Neural cell (in vitro differentiated cells): Measurements from ENCODE around the gene NANOS2. TPM values are rescaled to one million over a fixed set of nuclear protein-coding genes. Genes with fewer than 3 reads are reported as not detected.

Source experiments
- H2AFZ ChIP-seq: fragments of 200-600, 300-800 bp; sonication (generic), shearing (Covaris generic); 2 replicates; pipeline ENCODE4 v1.6.0; 2014; ENCODE audit warnings: low read depth, mild to moderate bottlenecking, antibody characterized with exemption, low read length, moderate library complexity
- H3F3A ChIP-seq: fragments of 200-600 bp; shearing (Covaris generic); 2 replicates; pipeline ENCODE4 v1.6.1; 2016; ENCODE audit warnings: mild to moderate bottlenecking, moderate library complexity, mixed read lengths, antibody characterized with exemption, low read length; ENCODE audit not compliant: insufficient read depth, poor library complexity, severe bottlenecking
- H3K27ac ChIP-seq: fragments of 200-600, 300-800 bp; sonication (generic), shearing (Covaris generic); 2 replicates; pipeline ENCODE4 v1.5.1; 2014; ENCODE audit warnings: mild to moderate bottlenecking, low read length, moderate library complexity
- H3K27me3 ChIP-seq: fragments of 300-800, 200-600 bp; sonication (generic), shearing (Covaris generic); 2 replicates; pipeline ENCODE4 v1.6.0; 2014; ENCODE audit warnings: mild to moderate bottlenecking, low read depth, low read length, moderate library complexity; ENCODE audit not compliant: insufficient read depth
- H3K36me3 ChIP-seq: fragments of 300-800, 200-600 bp; sonication (generic), shearing (Covaris generic); 2 replicates; pipeline ENCODE4 v1.5.1; 2014; ENCODE audit warnings: mild to moderate bottlenecking, antibody characterized with exemption, low read length, moderate library complexity; ENCODE audit not compliant: insufficient read depth
- H3K4me2 ChIP-seq: fragments of 300-800, 200-600 bp; sonication (generic), shearing (Covaris generic); 2 replicates; pipeline ENCODE4 v1.6.0; 2014; ENCODE audit warnings: mild to moderate bottlenecking, low read length
- H3K4me3 ChIP-seq: fragments of 300-800, 200-600 bp; sonication (generic), shearing (Covaris generic); 2 replicates; pipeline ENCODE4 v1.5.1; 2014; ENCODE audit warnings: mild to moderate bottlenecking, low read length, moderate library complexity
- H3K79me2 ChIP-seq: fragments of 200-600 bp; shearing (Covaris generic); replicated peaks from 2 replicates; pipeline ENCODE4 v1.6.0; 2014; ENCODE audit warnings: mild to moderate bottlenecking, low read length, moderate library complexity; ENCODE audit not compliant: insufficient read depth
- H3K9ac ChIP-seq: fragments of 300-800, 200-600 bp; sonication (generic), shearing (Covaris generic); 2 replicates; pipeline ENCODE4 v1.6.1; 2016; ENCODE audit warnings: mild to moderate bottlenecking, low read length, mixed read lengths
- H3K9me2 ChIP-seq: fragments of 200-600 bp; shearing (Covaris generic); 2 replicates; pipeline ENCODE4 v1.6.1; 2016; ENCODE audit warnings: mild to moderate bottlenecking, low read length, mixed read lengths; ENCODE audit not compliant: insufficient read depth
- H3K9me3 ChIP-seq: fragments of 200-600, 300-800 bp; sonication (generic), shearing (Covaris generic); 2 replicates; pipeline ENCODE4 v1.6.1; 2016; ENCODE audit warnings: mild to moderate bottlenecking, mixed run types, low read length, moderate library complexity, mixed read lengths
- H4K20me1 ChIP-seq: fragments of 200-600 bp; shearing (Covaris generic); 2 replicates; pipeline ENCODE4 v1.6.1; 2016; ENCODE audit warnings: mild to moderate bottlenecking, mixed run types; ENCODE audit not compliant: insufficient read depth
- CTCF ChIP-seq: fragments of 450-650 bp; IDR thresholded peaks from 2 replicates; pipeline ENCODE4 v1.5.1; 2014; ENCODE audit warnings: antibody characterized with exemption, mild to moderate bottlenecking, moderate library complexity; ENCODE audit not compliant: poor library complexity, severe bottlenecking
- EP300 ChIP-seq: fragments of 450-650 bp; conservative IDR thresholded peaks from 2 replicates; pipeline ENCODE4 v1.6.1; 2014; ENCODE audit warnings: antibody characterized with exemption, mild to moderate bottlenecking, moderate library complexity; ENCODE audit not compliant: poor library complexity, severe bottlenecking
- EZH2 ChIP-seq: fragments of 200-600, 300-800 bp; shearing (Covaris generic), sonication (generic); IDR thresholded peaks from 2 replicates; pipeline ENCODE4 v1.6.1; 2014; ENCODE audit warnings: antibody characterized with exemption, low read length, borderline replicate concordance, mild to moderate bottlenecking; ENCODE audit not compliant: insufficient read depth, poor library complexity, severe bottlenecking
- MXI1 ChIP-seq: fragments of 450-650 bp; conservative IDR thresholded peaks from 2 replicates; pipeline ENCODE4 v1.6.1; 2014; ENCODE audit warnings: antibody characterized with exemption, mild to moderate bottlenecking; ENCODE audit not compliant: poor library complexity, severe bottlenecking
- POLR2AphosphoS5 ChIP-seq: IDR thresholded peaks from 2 replicates; pipeline ENCODE4 v1.6.1; 2012
- RAD21 ChIP-seq: fragments of 450-650 bp; conservative IDR thresholded peaks from 2 replicates; pipeline ENCODE4 v1.6.1; 2014; ENCODE audit warnings: antibody characterized with exemption, mild to moderate bottlenecking, moderate library complexity
- REST ChIP-seq: IDR thresholded peaks from 2 replicates; pipeline ENCODE4 v1.6.1; 2012; ENCODE audit warnings: borderline replicate concordance
- SMC3 ChIP-seq: fragments of 450-650 bp; conservative IDR thresholded peaks from 2 replicates; pipeline ENCODE4 v1.6.1; 2014; ENCODE audit warnings: antibody characterized with exemption, mild to moderate bottlenecking, moderate library complexity; ENCODE audit not compliant: poor library complexity
- TAF1 ChIP-seq: IDR thresholded peaks from 2 replicates; pipeline ENCODE4 v1.6.1; 2012; ENCODE audit warnings: low read depth
- polyA plus RNA-seq: library from polyadenylated mRNA; depleted of rRNA; stranded (reverse); fragments of >200 nt; gene quantifications from 2 replicates; pipeline ENCODE4 v1.2.3, GENCODE V29; 2014

Gene NANOS2
- polyA plus RNA-seq, 1 donor from 2014 or later = 0.64 TPM

DNA sequence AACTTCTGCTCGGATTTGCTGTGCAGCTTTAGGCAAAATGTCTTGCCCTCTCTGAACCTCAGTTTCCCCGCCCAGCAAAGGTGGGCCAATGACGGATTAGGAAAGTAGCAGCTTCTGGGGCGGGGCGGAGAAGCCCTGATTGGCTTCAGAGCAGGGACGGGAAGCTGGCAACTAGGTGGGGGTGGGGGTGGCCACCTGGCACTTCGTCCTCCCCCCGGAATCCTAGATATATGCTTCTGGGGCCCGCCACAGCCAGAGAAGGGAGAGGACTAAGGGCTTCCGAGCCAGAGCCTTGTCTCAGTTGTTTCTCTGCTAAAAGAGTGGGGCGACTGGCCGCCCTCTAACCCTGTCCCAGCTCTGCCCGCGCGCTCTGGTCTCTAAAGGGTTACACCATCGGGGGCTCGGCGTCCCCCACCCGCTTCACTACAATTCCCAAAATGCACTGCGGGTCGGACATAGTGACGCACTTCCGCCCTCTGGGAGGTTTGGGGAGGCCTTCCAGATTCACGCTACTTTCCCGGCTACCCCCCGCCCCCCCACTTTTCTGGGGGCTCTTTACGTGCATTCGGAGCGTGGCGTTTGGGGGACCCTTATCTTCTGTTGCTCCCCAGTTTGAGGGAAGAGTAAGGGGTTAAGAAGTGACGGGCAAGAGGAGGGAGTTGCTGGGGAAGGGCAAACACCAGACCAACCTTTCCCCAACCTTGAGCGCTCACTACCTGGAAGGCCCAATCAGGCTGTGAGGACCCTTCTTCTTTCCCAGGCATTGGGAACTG is 28.0 kb downstream of the NANOS2 start:
- Histone ChIP-seq H3K27ac (peak overlapping the region; percentile 82), H3K36me3 (no peaks in the 10 kb centered on the region), H4K20me1 (peaks cover 10% of the 10 kb centered on the region), H3F3A (no peaks in the 10 kb centered on the region), H3K9ac (peak overlapping the region; percentile 82), H3K9me3 (no peaks in the 10 kb centered on the region), H3K4me2 (peak overlapping the region; percentile 82), H2AFZ (peak overlapping the region; percentile 76), H3K27me3 (no peaks in the 10 kb centered on the region), H3K9me2 (no peaks in the 10 kb centered on the region), H3K4me3 (peak overlapping the region; percentile 83), H3K79me2 (peaks cover 5% of the 10 kb centered on the region)
- TF ChIP-seq REST (peak; percentile 55), CTCF (no peak), EP300 (peak; percentile 30), TAF1 (peak; percentile 38), SMC3 (no peak), POLR2AphosphoS5 (peak; percentile 77), EZH2 (no peak), MXI1 (no peak), RAD21 (no peak)

- Histone ChIP-seq H3K4me2 (peak within 1 kb of the TSS; percentile 82), H3K9me3 (no peaks in the 10 kb centered on the region), H3K36me3 (no peaks in the 10 kb centered on the region), H3K79me2 (peaks cover 5% of the 10 kb centered on the region), H3K27ac (peak within 1 kb of the TSS; percentile 82), H3K9ac (peak within 1 kb of the TSS; percentile 82), H4K20me1 (peaks cover 10% of the 10 kb centered on the region), H3K9me2 (no peaks in the 10 kb centered on the region), H3F3A (no peaks in the 10 kb centered on the region), H2AFZ (peak within 1 kb of the TSS; percentile 76), H3K27me3 (no peaks in the 10 kb centered on the region), H3K4me3 (peak within 1 kb of the TSS; percentile 83)
- no peak for TF ChIP-seq RAD21
- no peak for TF ChIP-seq SMC3
- TF ChIP-seq EZH2 = no peak
- no peak for TF ChIP-seq TAF1
- TF ChIP-seq EP300 = peak; percentile 28
- peak; percentile 75 for TF ChIP-seq POLR2AphosphoS5
- TF ChIP-seq MXI1 = peak; percentile 37
- TF ChIP-seq CTCF = peak; percentile 39
- TF ChIP-seq REST = no peak
These were observed 28.8 kb downstream of the NANOS2 start, which contains the start of gene IRF2BP1 for GRCh38 chr19:45885556-45886426. Gene IRF2BP1, minus strand, starts transcription at chr19:45886141. Its CDS starts 367 bp downstream, at chr19:45885774.
